Esophagus squamous epithelium (tissue), 4 donors: ENCODE results near the gene TEAD1.

Experiments used
- CTCF ChIP-seq, 6 experiments: fragments of 450-650 bp in 4 of 6; fragments of 200-600 bp in 2 of 6; sonication (generic) in 2 of 6; IDR thresholded peaks; one replicate each; pipeline ENCODE4 v1.5.1; 2016 to 2019; ENCODE audit warnings: antibody characterized with exemption in 6 of 6, mild to moderate bottlenecking in 4 of 6, moderate library complexity in 4 of 6
- POLR2A ChIP-seq, 4 donors: fragments of 450-650 bp; IDR thresholded peaks; one replicate each; pipeline ENCODE4 v1.6.1; 2017; ENCODE audit warnings: antibody characterized with exemption in 4 of 4, mild to moderate bottlenecking in 4 of 4, moderate library complexity in 3 of 4

GRCh38 chr11:12770966-12771597, 96.9 kb downstream of the TEAD1 start:
- no peak for TF ChIP-seq CTCF (IDR thresholded peaks at IDR 0.05)
- no peak for TF ChIP-seq POLR2A (IDR thresholded peaks at IDR 0.05)
